HG02588 (cell line): ENCODE results near the gene YBX1.
"Not testable (repeated sequence)": the region's sequence is repeated elsewhere in the genome, so short reads cannot be mapped to it uniquely, and the experiment has no call there.

Experiments
- ATAC-seq: cut with Tn5 transposase; IDR thresholded peaks from one replicate; pipeline ENCODE4 v1.9.1; 2021; ENCODE audit warnings: mild to moderate bottlenecking, moderate library complexity; ENCODE audit not compliant: unreplicated experiment

YBX1 gene

DNA sequence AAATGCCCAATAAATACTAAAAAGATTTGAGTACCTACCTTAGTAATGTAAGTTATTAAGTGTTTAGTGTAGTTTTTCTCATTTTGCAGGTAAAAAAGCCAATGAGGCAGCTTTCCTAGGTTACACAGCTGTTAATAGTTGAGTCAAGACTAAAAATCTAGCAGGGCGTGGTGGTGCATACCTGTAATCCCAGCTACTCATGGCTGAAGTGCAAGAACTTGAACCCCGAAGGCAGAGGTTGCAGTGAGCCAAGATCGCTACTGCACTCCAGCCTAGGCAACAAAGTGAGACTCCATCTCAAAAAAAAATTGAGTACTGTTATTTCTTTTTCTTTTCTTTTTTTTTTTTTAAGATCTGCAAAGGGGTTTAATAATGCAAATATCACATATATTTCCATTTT is 7.7 kb downstream of the YBX1 start:
- ATAC-seq: no peak

DNA sequence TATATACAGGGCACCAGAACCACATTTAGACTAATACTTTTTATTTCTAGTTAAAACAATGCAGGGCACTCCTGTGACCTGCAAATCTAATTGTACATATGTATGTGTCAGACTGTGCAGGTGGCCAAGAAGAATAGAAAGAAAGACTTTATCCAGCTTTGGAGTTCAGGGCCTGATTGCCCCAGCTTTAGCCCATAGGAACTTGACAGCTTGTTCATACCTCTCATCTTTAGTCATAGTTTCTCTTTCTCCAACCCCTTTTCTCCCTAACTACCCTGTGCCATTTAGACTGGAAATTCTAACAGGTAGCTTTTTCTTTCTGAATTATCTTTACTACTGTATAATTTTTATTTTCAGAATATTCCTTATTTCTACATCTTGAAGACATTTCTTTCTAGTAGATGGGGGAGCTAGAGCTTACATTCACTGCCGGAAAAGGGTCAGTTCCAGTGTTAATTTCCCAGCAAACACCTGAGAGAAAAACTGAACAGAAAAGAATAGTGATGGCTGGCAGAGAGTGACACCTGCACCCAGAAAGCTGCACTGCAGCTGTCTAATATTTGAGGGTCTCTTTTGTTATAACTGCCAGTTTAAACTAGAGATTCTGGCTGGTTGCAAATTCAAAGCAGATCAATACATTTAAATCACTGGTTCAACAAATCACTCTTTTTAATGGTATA is 8.4 kb downstream of the YBX1 start:
- no peak for ATAC-seq

DNA sequence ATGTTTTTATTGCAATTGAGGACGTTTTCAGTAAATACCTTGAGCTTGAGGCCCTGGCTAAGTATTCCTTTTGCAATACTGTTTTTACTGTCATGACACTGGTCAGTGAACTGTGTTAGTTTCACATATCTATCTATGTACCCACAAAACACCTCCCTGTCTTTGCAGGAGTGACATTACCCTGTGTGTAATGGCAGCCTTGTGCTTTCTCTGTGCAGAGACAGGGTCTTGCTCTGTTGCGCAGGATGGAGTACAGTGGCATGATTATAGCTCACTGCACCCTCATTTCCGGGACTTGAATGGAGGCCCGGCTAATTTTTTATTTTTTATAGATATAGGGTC is 8.9 kb downstream of the YBX1 start:
- no peak for ATAC-seq

DNA sequence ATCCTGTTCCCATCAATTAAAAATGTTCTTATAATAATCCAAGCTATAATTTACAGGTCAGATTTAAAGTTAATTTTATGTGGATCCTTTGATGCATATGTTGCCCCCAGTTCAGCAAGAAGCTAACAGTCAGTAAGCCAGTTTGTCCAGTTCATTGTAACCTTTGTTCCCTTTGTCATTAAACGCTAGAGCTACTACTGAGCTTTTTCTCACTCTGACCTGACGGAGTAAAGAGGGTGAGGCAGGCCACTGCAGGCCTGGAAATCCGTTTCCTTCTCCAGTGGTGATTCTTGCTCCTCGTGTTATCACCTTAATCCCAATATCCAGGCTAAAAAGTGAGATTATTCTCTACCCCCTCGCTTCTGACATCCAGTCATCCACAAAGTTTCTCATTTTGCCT is 10.2 kb downstream of the YBX1 start:
- ATAC-seq: no peak

DNA sequence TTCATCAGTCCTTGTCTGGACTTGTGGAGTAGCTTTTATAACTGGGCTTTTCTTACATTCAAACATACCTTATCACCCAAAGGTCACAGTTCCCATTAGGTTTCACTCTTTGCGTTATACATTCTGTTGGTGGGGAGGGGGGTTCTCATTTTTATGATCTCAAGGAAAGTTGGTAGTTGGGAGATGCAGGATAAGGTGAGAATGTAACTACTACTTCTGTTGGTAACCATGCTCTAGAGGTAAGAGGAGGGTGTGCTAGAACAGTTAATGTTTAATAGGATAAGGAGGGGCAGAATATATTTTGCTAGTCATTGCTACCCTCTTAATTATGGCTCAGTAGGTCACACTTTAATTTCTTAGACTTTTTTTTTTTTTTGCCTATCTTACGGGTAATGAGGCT is 10.7 kb downstream of the YBX1 start:
- no peak for ATAC-seq

DNA sequence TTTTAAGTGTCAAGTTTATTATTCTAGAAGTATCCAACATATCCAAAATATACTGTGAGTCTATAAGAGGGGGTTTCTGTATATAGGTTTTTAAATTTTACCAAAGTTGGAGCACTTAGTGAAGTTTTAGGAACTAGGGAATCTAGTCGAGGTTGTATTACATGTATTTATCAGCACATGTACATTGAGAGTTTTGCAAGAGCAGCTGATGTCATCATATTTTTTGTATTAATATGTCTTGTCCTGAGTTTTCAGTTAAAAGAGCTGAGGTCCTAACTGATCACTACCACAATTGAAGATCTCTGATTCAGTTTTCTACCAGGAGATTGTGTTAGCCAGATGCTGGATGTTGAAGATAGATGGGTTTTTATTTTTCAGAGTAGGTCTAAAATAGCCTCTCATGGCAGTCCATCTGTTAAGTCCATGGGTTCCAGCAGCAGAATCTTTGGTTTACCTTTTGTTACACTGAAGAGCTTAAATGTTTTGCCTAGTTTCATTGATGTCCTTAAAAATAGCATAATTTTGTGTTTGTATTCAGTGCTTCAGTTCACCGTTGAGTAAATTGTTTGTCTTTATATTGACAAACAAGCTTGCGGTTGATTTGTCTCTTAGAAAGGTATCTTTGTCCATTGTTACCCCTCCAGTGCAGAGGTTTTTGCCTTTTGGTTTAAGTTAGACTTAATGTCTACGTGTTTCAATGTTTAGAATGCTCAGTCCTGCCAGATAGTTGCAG is 16.0 kb downstream of the YBX1 start:
- no peak for ATAC-seq

DNA sequence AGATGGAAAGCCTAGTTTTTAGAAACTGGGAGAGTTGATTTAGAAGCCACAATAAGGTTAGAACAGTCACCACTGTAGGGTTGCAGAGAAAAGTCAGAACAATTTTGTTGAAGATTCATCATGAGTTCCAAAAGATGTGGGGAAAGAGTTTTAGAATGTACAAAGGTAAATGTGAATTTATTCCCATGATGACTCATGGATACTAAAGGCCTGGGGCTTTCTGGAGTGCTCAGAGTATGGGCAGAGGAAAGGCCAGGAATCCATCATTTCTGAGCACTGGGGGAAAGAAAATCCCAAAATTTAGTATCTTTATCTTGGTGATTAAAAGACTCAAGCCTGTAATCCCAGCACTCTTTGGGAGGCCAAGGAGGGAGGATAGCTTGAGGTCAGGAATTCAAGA is 17.8 kb downstream of the YBX1 start:
- ATAC-seq: no peak

DNA sequence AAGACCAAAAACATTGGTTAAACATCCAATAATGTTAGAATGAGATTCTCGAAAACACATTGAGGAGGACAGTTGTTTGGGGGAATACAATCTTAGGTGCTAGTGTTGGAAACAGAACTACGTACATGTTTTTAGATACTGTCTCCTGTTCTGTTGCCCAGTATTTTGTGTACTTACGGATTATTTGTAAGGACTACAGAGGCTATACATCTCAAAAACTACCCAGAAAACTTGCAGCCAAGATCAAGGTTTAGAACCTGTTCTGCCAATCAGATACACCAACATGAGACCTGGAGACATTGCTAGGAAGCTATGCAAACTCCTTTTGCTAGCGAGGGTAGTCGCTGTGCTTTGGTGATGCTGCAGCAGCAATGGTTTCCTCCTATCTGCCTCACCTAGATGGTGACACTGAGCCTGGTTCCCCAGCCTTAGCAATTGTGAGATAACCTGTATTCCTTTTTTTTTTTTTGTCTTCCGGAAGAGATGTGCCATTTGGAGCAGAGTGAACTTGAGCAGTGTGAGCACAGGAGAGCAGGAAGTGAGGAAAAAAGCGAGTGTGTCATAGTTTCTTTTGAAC is 21.8 kb downstream of the YBX1 start:
- ATAC-seq: no peak

DNA sequence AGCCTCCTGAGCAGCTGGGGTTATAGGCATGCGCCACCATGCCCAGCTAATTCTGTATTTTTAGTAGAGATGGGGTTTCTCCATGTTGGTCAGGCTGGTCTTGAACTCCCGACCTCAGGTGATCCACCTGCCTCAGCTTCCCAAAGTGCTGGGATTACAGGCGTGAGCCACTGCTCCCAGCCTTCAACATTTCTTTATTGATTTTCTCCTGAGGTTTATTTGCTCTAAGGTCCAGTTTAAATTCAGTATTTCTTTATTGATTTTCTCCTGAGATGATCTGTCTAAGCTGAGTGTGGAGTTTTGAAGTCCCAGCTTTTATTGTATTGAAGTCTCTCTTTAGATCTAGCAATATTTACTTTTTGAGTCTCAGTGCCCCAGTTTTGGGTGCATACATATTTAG is 30.6 kb downstream of the YBX1 start:
- not testable (repeated sequence) for ATAC-seq

DNA sequence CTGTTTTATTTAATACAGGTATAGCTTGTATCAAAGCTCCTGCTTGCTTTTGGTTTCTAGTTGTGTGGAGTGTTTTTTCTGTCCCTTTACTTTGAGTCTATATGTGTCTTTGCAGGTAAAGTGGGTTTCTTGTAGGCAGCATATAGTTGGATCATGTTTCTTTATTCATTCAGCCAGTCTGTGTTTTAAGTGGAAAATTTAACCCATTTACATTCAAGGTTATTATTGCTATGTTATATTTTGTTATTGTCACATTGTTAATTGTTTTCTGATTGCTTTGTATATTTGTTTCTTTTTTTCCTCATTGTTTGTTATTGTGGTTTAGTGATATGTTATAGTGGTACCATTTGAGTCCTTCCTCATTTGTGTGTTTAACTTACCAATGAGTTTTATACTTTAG is 31.1 kb downstream of the YBX1 start:
- ATAC-seq: no peak

DNA sequence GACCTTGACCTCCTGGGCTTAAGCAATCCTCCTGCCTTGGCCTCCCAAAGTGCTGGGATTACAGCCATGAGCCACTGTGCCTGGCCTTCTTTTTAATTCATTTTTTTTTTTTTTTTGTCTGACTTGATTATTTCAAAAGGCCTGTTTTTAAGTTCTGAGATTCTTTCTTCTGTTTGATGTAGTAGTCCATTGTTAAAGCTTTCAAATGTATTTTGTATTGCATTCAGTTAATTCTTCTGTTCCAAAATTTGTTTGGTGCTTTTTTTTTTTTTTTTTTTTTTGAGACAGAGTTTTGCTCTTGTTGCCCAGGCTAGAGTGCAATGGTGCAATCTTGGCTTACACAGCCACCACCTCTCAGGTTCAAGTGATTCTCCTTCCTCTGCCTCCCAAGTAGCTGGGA is 32.2 kb downstream of the YBX1 start:
- ATAC-seq: not testable (repeated sequence)

DNA sequence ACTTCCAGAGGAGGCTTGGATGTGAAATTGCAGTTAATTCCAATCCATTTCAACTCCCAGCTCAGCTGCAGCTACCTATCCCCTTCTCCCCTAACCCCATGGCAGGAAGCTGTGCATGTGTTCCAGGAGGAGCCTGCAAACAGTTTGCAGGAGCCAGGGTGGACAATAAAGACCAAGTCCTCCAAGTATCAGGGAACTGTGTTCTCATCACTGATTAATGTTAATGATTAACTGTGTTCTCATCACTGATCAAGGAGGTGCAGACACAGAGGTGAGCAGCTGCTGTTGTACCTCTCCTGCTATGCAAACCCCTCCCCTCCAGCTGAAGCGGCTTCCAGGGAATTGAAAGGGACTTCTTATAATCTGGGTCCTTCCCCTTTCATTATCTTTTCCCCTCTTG is 38.6 kb downstream of the YBX1 start:
- ATAC-seq: no peak

DNA sequence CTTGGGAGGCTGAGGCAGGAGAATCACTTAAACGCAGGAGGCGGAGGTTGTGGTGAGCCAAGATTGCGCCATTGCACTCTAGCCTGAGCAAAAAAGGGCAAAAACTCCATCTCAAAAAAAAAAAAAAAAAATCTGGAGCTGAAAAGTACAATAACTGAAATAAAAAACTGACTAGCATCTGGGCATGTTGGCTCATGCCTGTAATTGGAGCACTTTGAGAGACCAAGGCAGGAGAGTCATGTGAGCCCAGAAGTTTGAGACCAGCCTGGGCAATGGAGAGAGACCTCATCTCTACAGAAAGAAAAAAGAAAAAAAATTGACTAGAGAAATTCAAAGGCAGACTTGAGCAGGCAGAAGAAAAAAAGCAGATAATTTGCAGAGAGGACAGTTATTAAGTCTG is 39.7 kb downstream of the YBX1 start:
- ATAC-seq: no peak

DNA sequence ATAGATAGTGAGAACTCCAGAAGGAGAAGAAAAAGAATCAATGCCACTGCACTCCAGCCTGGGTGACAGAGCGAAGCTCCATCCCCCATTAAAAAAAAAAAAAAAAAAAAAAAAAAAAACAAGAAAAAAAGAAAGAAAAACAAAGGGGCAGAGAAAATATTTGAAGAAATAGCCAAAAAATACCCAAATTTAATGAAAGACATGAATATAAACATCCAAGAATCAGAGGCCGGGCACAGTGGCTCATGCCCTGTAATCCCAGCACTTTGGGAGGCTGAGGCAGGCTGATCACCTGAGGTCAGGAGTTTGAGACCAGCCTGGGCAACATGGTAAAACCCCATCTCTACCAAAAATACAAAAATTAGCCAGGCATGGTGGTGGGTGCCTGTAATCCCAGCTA is 40.2 kb downstream of the YBX1 start:
- not testable (repeated sequence) for ATAC-seq

DNA sequence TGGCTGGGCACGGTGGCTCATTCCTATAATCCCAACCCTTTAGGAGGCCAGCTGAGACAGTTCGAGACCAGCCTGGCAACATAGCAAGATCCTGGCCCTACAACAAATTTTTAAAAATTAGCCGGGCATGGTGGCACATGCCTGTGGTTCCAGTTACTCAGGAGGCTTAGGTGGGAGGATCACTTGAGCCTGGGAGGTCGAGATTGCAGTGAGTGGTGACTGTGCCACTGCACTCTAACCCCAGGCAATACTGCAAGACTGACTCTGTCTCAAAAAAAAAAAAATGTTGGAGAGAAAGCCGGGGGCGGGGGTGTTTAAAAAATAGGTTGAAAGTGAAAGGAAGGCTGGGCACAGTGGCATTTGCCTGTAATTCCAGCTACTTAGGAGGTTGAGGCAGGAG is 41.3 kb downstream of the YBX1 start:
- ATAC-seq: no peak

DNA sequence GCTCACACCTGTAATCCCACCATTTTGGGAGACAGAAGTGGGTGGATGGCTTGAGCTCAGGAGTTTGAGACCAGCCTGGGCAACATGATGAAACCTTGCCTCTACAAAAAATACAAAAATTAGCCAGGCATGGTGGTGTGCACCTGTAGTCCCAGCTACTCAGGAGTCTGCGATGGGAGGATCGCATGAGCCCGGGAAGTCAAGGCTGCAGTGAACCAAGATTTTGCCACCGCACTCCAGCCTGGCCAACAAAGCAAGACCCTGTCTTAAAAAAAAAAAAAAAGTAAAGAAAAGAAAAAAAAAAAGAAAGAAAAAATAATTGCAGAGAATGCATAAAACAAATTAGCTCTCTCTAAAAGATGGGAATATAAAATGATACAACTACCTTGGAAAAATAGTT is 43.6 kb downstream of the YBX1 start:
- not testable (repeated sequence) for ATAC-seq

DNA sequence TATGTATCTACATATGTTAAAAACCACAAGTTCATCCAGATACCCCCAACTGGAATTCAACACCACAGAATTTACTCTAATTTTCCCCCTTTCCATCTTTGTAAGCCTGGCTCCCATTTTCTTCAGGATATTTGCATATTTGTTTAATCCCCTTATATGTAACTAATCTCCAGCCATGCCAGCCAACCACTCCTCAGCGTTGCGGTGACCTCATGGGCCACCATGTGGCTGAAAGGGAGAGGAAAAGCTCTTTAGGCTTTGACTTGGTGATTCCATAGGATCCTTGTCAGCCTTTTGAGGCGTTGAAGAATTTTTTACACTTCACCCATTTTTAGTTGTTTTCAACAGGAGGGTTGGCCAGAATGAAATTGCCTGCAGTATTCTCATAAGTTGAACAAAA is 47.8 kb downstream of the YBX1 start:
- no peak for ATAC-seq

DNA sequence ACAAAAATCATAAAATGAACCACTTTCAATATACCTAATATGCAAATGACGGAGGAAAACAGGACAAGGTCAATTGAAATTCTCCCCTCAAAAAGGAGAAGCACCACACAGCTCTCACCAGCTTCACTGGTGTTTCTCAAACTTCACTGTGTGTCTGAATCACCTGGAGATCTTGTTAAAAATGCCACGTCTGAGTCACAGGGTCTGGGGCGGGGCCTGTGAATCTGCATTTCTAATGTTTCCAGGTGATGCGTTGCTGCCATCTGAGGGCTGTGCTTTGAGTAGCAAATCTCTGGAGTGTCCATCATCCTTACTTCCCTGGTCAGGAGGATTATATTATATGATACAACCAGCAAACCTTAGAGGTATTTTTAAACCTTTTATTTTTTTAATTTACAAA is 48.8 kb downstream of the YBX1 start:
- ATAC-seq: no peak

DNA sequence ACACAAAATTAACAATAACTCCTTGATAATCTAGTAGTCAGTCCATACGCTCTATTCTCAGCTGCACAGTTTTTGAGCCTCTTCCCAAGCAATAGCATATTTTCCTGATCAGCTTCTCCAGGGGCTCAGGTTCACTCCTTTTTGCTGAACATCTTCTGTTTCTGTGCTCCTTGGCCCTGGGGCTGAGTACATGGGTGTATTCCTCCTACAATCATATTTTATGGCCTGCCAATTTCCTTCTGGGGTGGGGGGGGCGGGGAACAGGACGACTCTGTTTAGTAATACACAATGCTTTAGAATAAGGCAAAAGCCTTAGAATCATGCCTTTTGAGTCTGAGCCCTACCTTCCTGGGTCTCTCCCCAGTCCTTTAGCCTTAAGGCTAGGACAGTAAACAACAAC is 49.4 kb downstream of the YBX1 start:
- no peak for ATAC-seq

DNA sequence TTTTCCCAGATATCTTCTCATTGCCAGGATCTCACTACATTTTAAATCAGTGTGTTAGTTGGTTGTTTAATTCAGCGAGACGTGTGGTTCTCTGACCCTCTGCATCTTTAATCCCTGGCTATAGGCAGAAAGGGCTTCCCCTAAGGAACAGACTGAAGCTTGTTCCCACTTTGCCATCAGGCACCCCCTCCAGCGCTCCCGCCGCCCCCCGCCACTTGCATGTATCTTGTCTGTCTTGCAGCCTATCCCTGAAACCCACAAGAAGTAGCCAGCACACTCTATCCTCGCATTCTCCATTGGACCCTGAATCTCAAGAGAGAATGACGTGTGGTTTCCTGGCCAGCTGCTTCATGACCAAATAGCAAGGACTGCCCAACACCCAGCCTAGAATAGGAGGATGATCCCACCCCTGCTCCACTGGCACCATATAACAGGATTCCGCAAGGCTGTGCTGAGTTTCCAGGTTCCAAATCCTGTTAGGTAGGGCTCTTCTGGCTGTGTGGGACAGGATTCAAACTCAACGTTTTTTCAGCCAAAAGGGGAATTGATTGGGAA is 50.0 kb downstream of the YBX1 start:
- no peak for ATAC-seq

DNA sequence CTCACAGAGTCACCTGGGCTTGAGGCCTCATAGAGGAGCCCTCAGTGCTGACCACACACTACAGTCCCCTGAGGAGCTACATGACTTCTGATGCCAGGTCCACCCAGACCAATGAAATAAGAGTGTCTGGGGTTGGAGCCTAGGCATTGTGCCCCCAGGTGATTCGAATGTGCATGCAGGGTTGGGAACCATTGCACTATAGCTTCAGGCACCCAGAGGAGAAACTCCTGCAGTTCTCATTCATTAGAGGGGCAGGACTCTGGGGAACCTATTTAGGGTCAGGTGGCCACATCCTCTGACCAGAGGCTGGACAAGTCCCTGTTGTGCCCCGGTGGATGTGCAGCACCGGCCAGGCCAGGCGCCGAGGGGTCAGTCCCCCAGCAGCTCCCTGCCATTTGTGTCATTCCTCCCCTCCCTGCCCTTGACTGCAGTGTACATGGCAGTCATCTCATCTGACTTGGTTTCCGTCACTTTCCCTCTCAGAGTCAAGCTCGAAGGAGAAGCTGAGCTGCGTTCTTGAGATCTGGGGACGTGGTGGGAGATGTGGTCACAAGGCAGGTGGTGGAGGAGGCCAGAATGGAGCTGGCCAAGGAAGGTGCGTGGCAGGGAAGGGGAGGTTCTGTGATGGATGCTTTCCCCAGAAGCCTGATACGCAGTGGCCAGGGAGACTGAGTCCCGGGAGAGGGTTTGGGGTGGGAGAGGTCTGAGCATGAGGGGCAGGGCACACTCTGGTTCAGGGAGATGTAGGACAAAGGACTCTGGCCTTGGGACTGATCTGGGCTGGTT is 51.4 kb downstream of the YBX1 start:
- no peak for ATAC-seq
